NB4 (cell line): ENCODE results near the gene TYMP.
"Not testable (repeated sequence)": the region's sequence is repeated elsewhere in the genome, so short reads cannot be mapped to it uniquely, and the experiment has no call there.

Experiments
- DNase-seq: peaks from one replicate; pipeline ENCODE4 v3.0.0; 2010; ENCODE audit warnings: low read depth
- H3K4me3 ChIP-seq: one replicate; pipeline ENCODE4 v1.5.1; 2011; ENCODE audit warnings: mild to moderate bottlenecking, low read depth, low read length, moderate library complexity
- CTCF ChIP-seq: IDR thresholded peaks from one replicate; pipeline ENCODE4 v1.5.1; 2012; ENCODE audit warnings: low read depth, low read length
- MAX ChIP-seq: IDR thresholded peaks from 2 replicates; pipeline ENCODE4 v1.6.1; 2011; ENCODE audit warnings: low read depth, low read length
- MYC ChIP-seq: IDR thresholded peaks from 2 replicates; pipeline ENCODE4 v1.6.1; 2011; ENCODE audit warnings: low read depth, low read length
- POLR2A ChIP-seq: IDR thresholded peaks from 2 replicates; pipeline ENCODE4 v1.6.1; 2011; ENCODE audit warnings: mild to moderate bottlenecking; ENCODE audit not compliant: insufficient read length; ENCODE audit errors: extremely low read depth

TYMP gene

GRCh38 chr22:50520826-50521453, 8.9 kb downstream of the TYMP start:
- TF ChIP-seq POLR2A = no peak
- no peak for TF ChIP-seq MAX
- TF ChIP-seq MYC = no peak
- TF ChIP-seq CTCF = no peak
- H3K4me3 ChIP-seq = no peak overlapping the region
- DNase-seq = no peak

GRCh38 chr22:50520184-50520583, 9.6 kb downstream of the TYMP start:
- not testable (repeated sequence) for H3K4me3 ChIP-seq, DNase-seq

- no peak for DNase-seq
- no peak overlapping the region for H3K4me3 ChIP-seq
- no peak for TF ChIP-seq POLR2A
- TF ChIP-seq MAX = no peak
- TF ChIP-seq MYC = no peak
- TF ChIP-seq CTCF = no peak
Measured at GRCh38 chr22:50519151-50519550, 10.7 kb downstream of the TYMP start.

- TF ChIP-seq MAX = no peak
- H3K4me3 ChIP-seq = no peak overlapping the region
- DNase-seq = no peak
Measured at GRCh38 chr22:50518606-50519005, 11.2 kb downstream of the TYMP start.

- no peak overlapping the region for H3K4me3 ChIP-seq
- DNase-seq = no peak
- TF ChIP-seq MYC (no peak), POLR2A (no peak), MAX (no peak), CTCF (no peak)
Measured at GRCh38 chr22:50517495-50518260, 12.1 kb downstream of the TYMP start.

GRCh38 chr22:50516891-50517290, 12.9 kb downstream of the TYMP start:
- TF ChIP-seq CTCF = no peak
- no peak overlapping the region for H3K4me3 ChIP-seq
- no peak for DNase-seq

- TF ChIP-seq MAX (no peak), POLR2A (no peak), CTCF (no peak), MYC (no peak)
- H3K4me3 ChIP-seq = no peak overlapping the region
- DNase-seq = no peak
Measured at GRCh38 chr22:50516068-50516467, 13.7 kb downstream of the TYMP start.
